Epithelial cell of esophagus (primary cell): Measurements from ENCODE around the gene TTC33.
A peak's percentile ranks its signal among the peaks of the same experiment; 100 is the strongest.

Experiments used
- DNase-seq: peaks from one replicate; pipeline ENCODE4 v3.0.0; 2010; ENCODE audit warnings: low read depth
- H3K4me3 ChIP-seq: 2 replicates; pipeline ENCODE4 v1.5.1; 2011; ENCODE audit warnings: mild to moderate bottlenecking, low read length, control low read depth
- CTCF ChIP-seq: IDR thresholded peaks from 2 replicates; pipeline ENCODE4 v1.5.1; 2011; ENCODE audit warnings: low read depth, mild to moderate bottlenecking, low read length, control low read depth, inconsistent platforms; ENCODE audit not compliant: insufficient read depth; ENCODE audit errors: missing control alignments

Gene TTC33

GRCh38 chr5:40549616-40550015 lies 206.1 kb downstream of the TTC33 start:
- no peak overlapping the region for H3K4me3 ChIP-seq
- no peak for TF ChIP-seq CTCF
- DNase-seq: peak; percentile 60

- TF ChIP-seq CTCF: no peak
- no peak overlapping the region for H3K4me3 ChIP-seq
- DNase-seq: no peak
Measured at GRCh38 chr5:40547994-40548575, 207.7 kb downstream of the TTC33 start.

GRCh38 chr5:40547557-40547956 lies 208.2 kb downstream of the TTC33 start:
- no peak for TF ChIP-seq CTCF
- DNase-seq: peak; percentile 26
- H3K4me3 ChIP-seq: no peak overlapping the region

- H3K4me3 ChIP-seq: no peak overlapping the region
- no peak for TF ChIP-seq CTCF
- DNase-seq: no peak
Measured at GRCh38 chr5:40540301-40540700, 215.5 kb downstream of the TTC33 start.

GRCh38 chr5:40524677-40525076 lies 231.1 kb downstream of the TTC33 start:
- H3K4me3 ChIP-seq: no peak overlapping the region
- TF ChIP-seq CTCF: no peak
- DNase-seq: no peak

GRCh38 chr5:40521925-40522324 lies 233.8 kb downstream of the TTC33 start:
- TF ChIP-seq CTCF: no peak
- DNase-seq: peak; percentile 11
- no peak overlapping the region for H3K4me3 ChIP-seq

GRCh38 chr5:40521108-40521785 lies 234.5 kb downstream of the TTC33 start:
- no peak overlapping the region for H3K4me3 ChIP-seq
- no peak for DNase-seq
- no peak for TF ChIP-seq CTCF
